Measurements from ENCODE around the gene CD80.

CD80 gene

DNA sequence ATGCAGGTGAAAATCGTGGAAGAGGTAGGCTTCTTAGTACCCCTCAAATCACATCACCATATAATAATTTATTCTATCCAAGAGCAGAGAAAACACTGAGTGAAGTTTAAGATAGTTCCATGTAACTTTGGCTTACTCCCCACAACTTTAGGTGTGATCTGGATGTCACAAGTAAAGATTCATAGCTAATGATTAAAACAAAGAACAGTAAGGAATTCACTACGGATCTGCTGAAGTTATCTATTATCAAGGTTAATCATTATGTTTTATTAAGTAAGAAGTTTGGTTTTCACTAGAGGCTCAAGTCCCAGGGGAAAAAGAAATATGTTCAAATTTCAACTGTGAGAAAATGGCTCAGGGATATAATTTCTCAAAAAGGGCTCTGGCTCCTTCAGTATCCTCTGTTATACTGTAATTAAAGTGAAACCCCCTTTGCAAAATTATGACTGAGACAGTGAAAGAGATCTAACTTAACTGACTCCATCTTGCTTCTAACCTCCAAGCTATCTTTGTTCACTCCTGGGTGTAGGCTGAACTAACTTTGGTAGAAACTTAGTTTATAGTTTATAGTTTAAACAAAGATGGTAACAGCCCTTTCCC, 17.1 kb downstream of the CD80 start:
- no peak for DNase-seq

DNA sequence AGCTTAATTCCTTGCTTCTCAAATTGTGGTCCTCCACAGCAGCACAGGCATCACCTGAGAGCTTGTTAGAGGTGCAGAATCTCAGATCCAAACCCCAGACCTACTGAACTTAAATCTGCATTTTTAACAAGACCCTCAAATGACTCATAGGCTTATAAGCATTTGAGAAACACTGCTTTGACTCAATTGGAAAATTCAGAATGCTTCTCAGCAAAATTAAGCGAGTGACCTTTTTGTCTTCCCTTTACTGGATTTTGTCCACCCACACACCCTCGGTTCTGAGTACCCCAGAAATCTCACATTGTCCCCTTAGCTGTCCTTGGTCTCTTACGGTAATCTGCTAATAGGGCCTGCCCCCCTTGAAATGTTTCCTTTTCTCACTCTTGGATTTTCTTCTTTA, 17.9 kb downstream of the CD80 start:
- DNase-seq: no peak

- DNase-seq: no peak
Observed at GRCh38 chr3:119538772-119539171, 20.6 kb downstream of the CD80 start.

- DNase-seq: no peak
Observed at GRCh38 chr3:119536757-119537156, 22.7 kb downstream of the CD80 start.

- no peak for DNase-seq
Observed at GRCh38 chr3:119534296-119534695, 25.1 kb downstream of the CD80 start.

GRCh38 chr3:119531151-119531550, 28.3 kb downstream of the CD80 start:
- no peak for DNase-seq

DNA sequence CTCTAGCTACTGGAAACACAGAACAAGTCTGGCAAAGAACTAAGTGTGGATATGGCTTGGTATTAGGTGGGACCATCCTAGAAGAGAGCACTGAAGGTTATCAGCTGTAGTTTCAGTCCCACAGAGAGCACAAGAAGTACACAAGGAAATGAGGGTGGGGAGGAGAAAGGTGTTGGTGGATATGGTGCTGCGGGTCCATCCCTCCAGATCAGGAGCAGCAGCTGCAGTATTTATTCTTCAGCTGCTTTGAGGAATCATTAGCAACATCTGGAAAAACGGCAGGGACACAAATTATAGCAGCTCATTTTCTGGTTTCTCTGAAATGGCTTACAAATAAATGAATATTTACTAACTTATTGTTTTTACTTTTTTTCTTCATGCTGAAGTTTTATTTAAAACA, 29.0 kb downstream of the CD80 start:
- DNase-seq: no peak

GRCh38 chr3:119529883-119530282, 29.5 kb downstream of the CD80 start:
- no peak for DNase-seq

GRCh38 chr3:119527714-119528113, 31.7 kb downstream of the CD80 start:
- DNase-seq: no peak

GRCh38 chr3:119524931-119525662, 34.3 kb downstream of the CD80 start:
- DNase-seq: no peak

- no peak for DNase-seq
Observed at GRCh38 chr3:119518026-119518425, 41.4 kb downstream of the CD80 start.

- no peak for DNase-seq
Observed at GRCh38 chr3:119517112-119517511, 42.3 kb downstream of the CD80 start.

- no peak for DNase-seq
Observed at GRCh38 chr3:119514637-119515036, 44.8 kb downstream of the CD80 start.

DNA sequence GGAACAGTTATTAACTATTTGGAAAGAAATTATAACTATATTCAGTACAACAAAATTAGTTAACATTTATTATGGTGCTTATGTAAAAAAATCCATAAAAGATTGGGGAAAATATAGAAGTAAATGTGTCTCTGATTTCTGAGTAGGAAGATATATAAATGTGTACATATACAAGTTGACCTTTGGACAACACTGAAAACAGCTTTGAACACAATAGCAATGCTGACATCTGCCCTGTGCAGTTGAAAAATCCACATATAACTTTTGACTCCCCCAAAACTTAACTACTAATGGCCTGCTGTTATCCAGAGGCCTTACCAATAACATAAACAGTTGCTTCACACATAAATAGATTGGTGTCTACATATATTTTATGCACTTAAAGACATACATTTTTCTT, 48.7 kb downstream of the CD80 start:
- DNase-seq: no peak

- DNase-seq: peak; percentile 69
Observed at GRCh38 chr3:119508172-119508845, 51.1 kb downstream of the CD80 start.

- no peak for DNase-seq
Observed at GRCh38 chr3:119507404-119507803, 52.0 kb downstream of the CD80 start.

DNA sequence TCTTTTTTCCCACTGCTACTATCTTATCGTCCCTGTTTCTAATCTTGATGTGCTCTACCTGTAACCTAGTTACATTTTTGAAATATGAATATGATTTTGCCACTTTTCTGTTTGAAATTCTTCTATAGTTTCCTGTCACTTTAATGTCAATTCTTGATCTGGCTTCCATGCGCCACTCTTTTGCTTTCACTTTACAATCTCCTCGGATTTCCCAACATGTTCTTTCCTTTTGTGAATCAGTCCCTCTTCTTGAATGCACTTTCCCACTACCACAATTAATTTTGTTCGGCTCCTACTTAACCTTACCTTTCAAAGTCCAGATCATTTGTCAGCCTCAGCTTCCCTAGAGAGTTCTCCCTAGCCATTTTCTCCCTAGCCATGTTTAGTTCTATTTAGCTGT, 52.8 kb downstream of the CD80 start:
- DNase-seq: no peak

DNA sequence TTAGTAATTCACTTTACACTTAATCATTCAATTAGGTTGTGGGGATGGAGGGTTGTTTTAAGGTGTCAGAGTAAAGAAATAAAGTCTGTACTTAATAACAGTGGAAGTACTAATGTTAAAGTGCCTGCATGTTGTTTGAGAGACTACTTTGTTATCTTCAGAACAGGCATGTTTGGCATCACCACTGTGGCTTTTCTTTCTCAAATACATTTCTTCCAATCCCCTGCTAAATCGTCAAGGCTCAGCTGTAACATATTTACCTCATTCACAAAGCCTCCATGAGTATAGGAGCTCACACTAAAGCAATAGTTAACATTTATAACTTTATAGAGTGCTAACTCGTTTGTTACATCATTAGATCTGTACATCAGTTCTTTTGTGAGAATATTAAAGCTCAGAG, 58.5 kb downstream of the CD80 start:
- DNase-seq: no peak

- DNase-seq: no peak
Observed at GRCh38 chr3:119500265-119500664, 59.1 kb downstream of the CD80 start.

DNA sequence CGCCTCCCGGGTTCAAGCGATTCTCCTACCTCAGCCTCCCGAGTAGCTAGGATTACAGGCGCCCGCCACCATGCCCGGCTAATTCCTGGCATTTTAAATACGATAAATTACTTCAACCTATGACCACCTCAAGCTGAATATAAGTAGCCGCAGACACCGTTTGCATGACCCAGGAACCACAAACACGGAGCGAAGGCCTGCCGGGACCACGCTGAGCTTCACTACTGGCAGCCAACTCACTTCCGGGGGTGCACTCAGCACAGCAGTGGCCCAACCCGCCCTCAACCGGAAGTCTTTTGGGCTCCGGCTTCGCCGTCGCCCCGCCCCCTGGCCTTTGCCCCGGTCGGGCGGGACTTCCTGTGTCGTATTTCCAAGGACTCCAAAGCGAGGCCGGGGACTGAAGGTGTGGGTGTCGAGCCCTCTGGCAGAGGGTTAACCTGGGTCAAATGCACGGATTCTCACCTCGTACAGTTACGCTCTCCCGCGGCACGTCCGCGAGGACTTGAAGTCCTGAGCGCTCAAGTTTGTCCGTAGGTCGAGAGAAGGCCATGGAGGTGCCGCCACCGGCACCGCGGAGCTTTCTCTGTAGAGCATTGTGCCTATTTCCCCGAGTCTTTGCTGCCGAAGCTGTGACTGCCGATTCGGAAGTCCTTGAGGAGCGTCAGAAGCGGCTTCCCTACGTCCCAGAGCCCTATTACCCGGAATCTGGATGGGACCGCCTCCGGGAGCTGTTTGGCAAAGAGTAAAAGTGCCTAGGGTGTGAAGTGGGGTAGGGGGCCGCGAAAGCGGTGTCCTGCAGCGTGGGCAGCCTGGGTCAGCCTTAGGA, 61.0 kb downstream of the CD80 start, which contains the start of gene TIMMDC1:
Gene TIMMDC1, plus strand, starts transcription at position 362 of the 826 bp plus-strand sequence. Its CDS starts 187 bp downstream, at position 549.
- DNase-seq: peak; percentile 99

GRCh38 chr3:119497820-119498185, 61.6 kb downstream of the CD80 start:
- DNase-seq: no peak

GRCh38 chr3:119494597-119494996, 64.8 kb downstream of the CD80 start:
- DNase-seq: no peak

- DNase-seq: no peak
Observed at GRCh38 chr3:119492810-119493209, 66.6 kb downstream of the CD80 start.

Data from activated CD4-positive, alpha-beta T cell treated with anti-CD3 and anti-CD28 coated beads, Interleukin-10, Interleukin-2, amounts not matched to agents 100 ng/mL and 50 ng/mL, durations not matched to agents 16 hours and 8 hours (primary cell).